GM18951 (cell line): ENCODE measurements around the gene ATP1A4.

ENCODE experiments used
- POLR2A ChIP-seq: IDR thresholded peaks from 4 replicates; pipeline ENCODE4 v1.6.1; 2011; ENCODE audit warnings: mild to moderate bottlenecking; ENCODE audit not compliant: insufficient read length, insufficient read depth; ENCODE audit errors: extremely low read depth
- in situ Hi-C: fragments of 300-500 bp; cut with MboI; formaldehyde crosslinking; loops from one replicate; pipeline ENCODE4 v1.12.0; 2022; ENCODE audit warnings: low sequenced_read_pairs, mixed read lengths, inconsistent platforms; ENCODE audit not compliant: unreplicated experiment

Gene ATP1A4

GRCh38 chr1:160228431-160228830 lies 77.0 kb downstream of the ATP1A4 start:
- no peak for TF ChIP-seq POLR2A
- in situ Hi-C loops = no loop called here

- no peak for TF ChIP-seq POLR2A
- in situ Hi-C loops = no loop called here
Observed at GRCh38 chr1:160232911-160233310, 81.5 kb downstream of the ATP1A4 start.
